ENCODE data around the gene MTR.

Gene MTR

DNA sequence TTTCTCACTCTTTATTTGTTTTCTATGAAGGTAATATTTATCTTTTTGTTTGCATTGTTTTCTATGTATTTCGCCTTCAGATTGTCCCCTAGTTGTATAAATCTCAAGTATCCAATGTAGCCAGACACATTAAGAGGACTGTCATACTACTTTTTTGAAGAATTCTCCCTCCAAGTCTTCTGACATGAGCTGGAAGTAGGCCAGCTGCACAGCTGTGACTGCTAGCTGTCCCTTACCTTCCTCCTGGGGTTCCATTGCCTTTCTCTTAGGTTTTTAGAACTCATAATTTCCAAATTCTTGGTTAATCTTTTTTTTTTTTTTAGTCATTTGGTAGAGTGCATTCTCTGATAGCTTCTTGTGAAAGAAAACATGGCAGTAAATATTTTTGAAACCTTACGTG, 46.2 kb downstream of the MTR start:
- peaks cover 78% of the 10 kb centered on the region for H3K36me3 ChIP-seq (ENCODE audit: insufficient read depth, low read length)

DNA sequence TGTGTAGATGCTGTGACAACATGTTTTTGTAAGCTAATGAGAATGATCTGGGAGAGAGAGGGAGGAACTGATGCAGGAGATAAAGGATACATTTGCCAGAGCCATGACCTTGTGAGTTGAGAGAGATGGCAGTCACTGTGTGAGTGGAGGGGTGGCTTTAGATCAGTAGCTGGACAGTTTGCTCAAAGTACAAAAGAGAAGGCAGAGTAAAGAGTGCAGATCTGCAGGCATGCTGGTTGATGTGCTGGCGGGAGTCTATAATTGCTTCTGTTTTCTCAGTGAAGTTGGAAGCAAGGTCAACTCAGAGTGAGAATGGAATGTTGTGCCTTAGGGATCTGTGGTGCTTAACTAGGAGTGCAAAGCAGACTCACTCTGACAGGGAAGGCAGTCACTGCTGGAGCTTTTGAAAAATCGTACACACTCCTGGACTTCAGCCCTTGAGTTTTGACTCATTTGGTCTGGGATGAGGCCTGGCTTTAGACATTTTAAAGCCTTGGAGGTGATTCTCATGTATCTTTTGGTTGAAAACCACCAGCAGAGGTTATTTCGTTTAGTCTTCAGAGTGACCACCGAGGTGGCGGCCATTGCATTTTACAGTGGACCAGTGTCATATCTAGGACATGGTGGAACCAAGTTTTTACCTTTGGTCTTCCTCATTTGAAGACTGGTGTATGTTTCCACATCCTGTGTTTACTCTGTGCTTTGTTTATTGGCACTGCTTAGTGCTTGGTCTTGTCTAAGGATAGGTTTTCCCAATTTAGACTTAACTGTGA, 49.6 kb downstream of the MTR start:
- Histone ChIP-seq H3K27me3 (ENCODE audit: insufficient read depth, low read length) (no peaks in the 10 kb centered on the region), H3K9ac (ENCODE audit: low read length) (no peak overlapping the region), H3K9me2 (ENCODE audit: low read depth, low read length) (no peaks in the 10 kb centered on the region), H3K27ac (ENCODE audit: low read depth, low read length, poor library complexity, severe bottlenecking) (no peak overlapping the region), H3K4me3 (ENCODE audit: low read depth, low read length, poor library complexity, severe bottlenecking) (no peak overlapping the region), H3K79me2 (ENCODE audit: insufficient read depth, low read length) (no peaks in the 10 kb centered on the region), H3K4me2 (ENCODE audit: low read length) (no peak overlapping the region), H3K4me1 (ENCODE audit: insufficient read depth, low read length, severe bottlenecking) (no peaks in the 10 kb centered on the region), H3F3A (ENCODE audit: insufficient read depth, low read length) (no peaks in the 10 kb centered on the region), H3K9me3 (ENCODE audit: low read length) (no peaks in the 10 kb centered on the region), H2AFZ (ENCODE audit: low read length) (no peak overlapping the region), H4K20me1 (ENCODE audit: insufficient read depth, low read length) (no peaks in the 10 kb centered on the region), H3K36me3 (ENCODE audit: insufficient read depth, low read length) (peaks cover 57% of the 10 kb centered on the region)
- TF ChIP-seq, protein P1, sequence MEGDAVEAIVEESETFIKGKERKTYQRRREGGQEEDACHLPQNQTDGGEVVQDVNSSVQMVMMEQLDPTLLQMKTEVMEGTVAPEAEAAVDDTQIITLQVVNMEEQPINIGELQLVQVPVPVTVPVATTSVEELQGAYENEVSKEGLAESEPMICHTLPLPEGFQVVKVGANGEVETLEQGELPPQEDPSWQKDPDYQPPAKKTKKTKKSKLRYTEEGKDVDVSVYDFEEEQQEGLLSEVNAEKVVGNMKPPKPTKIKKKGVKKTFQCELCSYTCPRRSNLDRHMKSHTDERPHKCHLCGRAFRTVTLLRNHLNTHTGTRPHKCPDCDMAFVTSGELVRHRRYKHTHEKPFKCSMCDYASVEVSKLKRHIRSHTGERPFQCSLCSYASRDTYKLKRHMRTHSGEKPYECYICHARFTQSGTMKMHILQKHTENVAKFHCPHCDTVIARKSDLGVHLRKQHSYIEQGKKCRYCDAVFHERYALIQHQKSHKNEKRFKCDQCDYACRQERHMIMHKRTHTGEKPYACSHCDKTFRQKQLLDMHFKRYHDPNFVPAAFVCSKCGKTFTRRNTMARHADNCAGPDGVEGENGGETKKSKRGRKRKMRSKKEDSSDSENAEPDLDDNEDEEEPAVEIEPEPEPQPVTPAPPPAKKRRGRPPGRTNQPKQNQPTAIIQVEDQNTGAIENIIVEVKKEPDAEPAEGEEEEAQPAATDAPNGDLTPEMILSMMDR (IDR thresholded peaks at IDR 0.05; ENCODE audit: low read length), result no peak
- TF ChIP-seq EZH2 (IDR thresholded peaks at IDR 0.05; ENCODE audit: borderline replicate concordance, low read length), result no peak

More for the DNA sequence above, 46.2 kb downstream of the MTR start:
- H3K27ac ChIP-seq (ENCODE audit: low read depth, low read length, poor library complexity, severe bottlenecking), result no peak overlapping the region
- no peak overlapping the region for H2AFZ ChIP-seq (ENCODE audit: low read length)
- H3K9me3 ChIP-seq (ENCODE audit: low read length), result no peaks in the 10 kb centered on the region
- no peaks in the 10 kb centered on the region for H3K4me1 ChIP-seq (ENCODE audit: insufficient read depth, low read length, severe bottlenecking)
- no peak overlapping the region for H3K9ac ChIP-seq (ENCODE audit: low read length)
- H3K4me3 ChIP-seq (ENCODE audit: low read depth, low read length, poor library complexity, severe bottlenecking), result no peak overlapping the region
- TF ChIP-seq, protein P1 (IDR thresholded peaks at IDR 0.05; ENCODE audit: low read length), result no peak
- TF ChIP-seq EZH2 (IDR thresholded peaks at IDR 0.05; ENCODE audit: borderline replicate concordance, low read length), result no peak
- H3K4me2 ChIP-seq (ENCODE audit: low read length), result no peak overlapping the region
- H3F3A ChIP-seq (ENCODE audit: insufficient read depth, low read length), result no peaks in the 10 kb centered on the region
- no peaks in the 10 kb centered on the region for H4K20me1 ChIP-seq (ENCODE audit: insufficient read depth, low read length)
- H3K79me2 ChIP-seq (ENCODE audit: insufficient read depth, low read length), result no peaks in the 10 kb centered on the region
- H3K27me3 ChIP-seq (ENCODE audit: insufficient read depth, low read length), result no peaks in the 10 kb centered on the region
- no peaks in the 10 kb centered on the region for H3K9me2 ChIP-seq (ENCODE audit: low read depth, low read length)

DNA sequence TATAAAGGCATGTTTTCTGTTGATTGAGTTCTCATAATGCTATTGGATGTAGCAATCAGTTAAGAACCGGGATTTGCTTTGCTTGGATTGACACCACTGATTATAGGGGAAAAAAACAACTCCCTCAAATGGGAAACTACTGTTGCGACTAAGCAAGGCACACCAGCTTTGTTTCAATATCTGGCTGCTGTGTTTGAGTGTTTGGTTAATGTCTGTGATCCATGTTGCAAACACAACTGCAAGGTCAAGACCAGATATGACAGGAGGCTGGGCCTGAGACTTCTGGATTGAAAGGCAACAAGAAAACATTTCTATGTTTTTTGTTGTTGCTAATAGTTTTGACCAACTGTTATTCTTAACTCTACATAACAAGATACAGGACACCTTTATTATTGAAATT, 50.7 kb downstream of the MTR start:
- no peak overlapping the region for H3K27ac ChIP-seq (ENCODE audit: low read depth, low read length, poor library complexity, severe bottlenecking)
- no peaks in the 10 kb centered on the region for H3F3A ChIP-seq (ENCODE audit: insufficient read depth, low read length)
- no peaks in the 10 kb centered on the region for H3K27me3 ChIP-seq (ENCODE audit: insufficient read depth, low read length)
- H2AFZ ChIP-seq (ENCODE audit: low read length), result no peak overlapping the region
- peaks cover 52% of the 10 kb centered on the region for H3K36me3 ChIP-seq (ENCODE audit: insufficient read depth, low read length)
- no peak overlapping the region for H3K9ac ChIP-seq (ENCODE audit: low read length)
- no peaks in the 10 kb centered on the region for H3K9me3 ChIP-seq (ENCODE audit: low read length)
- no peaks in the 10 kb centered on the region for H4K20me1 ChIP-seq (ENCODE audit: insufficient read depth, low read length)
- no peaks in the 10 kb centered on the region for H3K9me2 ChIP-seq (ENCODE audit: low read depth, low read length)
- no peaks in the 10 kb centered on the region for H3K4me1 ChIP-seq (ENCODE audit: insufficient read depth, low read length, severe bottlenecking)
- no peak overlapping the region for H3K4me2 ChIP-seq (ENCODE audit: low read length)
- no peaks in the 10 kb centered on the region for H3K79me2 ChIP-seq (ENCODE audit: insufficient read depth, low read length)
- TF ChIP-seq, protein P1 (IDR thresholded peaks at IDR 0.05; ENCODE audit: low read length), result no peak
- TF ChIP-seq EZH2 (IDR thresholded peaks at IDR 0.05; ENCODE audit: borderline replicate concordance, low read length), result no peak
- no peak overlapping the region for H3K4me3 ChIP-seq (ENCODE audit: low read depth, low read length, poor library complexity, severe bottlenecking)
